HCT116 (cell line): ENCODE results near the gene XYLT1. TPM values are rescaled to one million over a fixed set of nuclear protein-coding genes. Genes with fewer than 3 reads are reported as not detected.

ENCODE experiments used
- ATAC-seq: fragments of 200-7000 bp; cut with Tn5 transposase; 2 replicates; pipeline ENCODE4 v1.9.1; 2020; ENCODE audit warnings: mild to moderate bottlenecking, moderate library complexity
- BruUV-seq: library from RNA; stranded (reverse); fragments of 400-500 nt; replicated peaks from 2 replicates; lab custom pipeline; 2021; lab: Mats Ljungman, UMichigan
- CTCF ChIA-PET: fragments of 300-600 bp; sonication (Branson Sonifier 250); formaldehyde crosslinking; loops from one replicate; lab custom pipeline; 2021; ENCODE audit warnings: antibody characterized with exemption; lab: Charles Lee
- POLR2A ChIA-PET: fragments of 300-600, 350-600 bp; sonication (Branson Sonifier 250); formaldehyde crosslinking; loops from one replicate; lab custom pipeline; 2021; ENCODE audit warnings: antibody characterized with exemption; lab: Charles Lee
- RAD21 ChIA-PET, 2 experiments: fragments of 300-600 bp; sonication (Branson Sonifier 250); formaldehyde crosslinking; loops; one replicate each; lab custom pipeline; 2023; ENCODE audit warnings: low total read pairs in 2 of 2; ENCODE audit not compliant: uncharacterized antibody in 2 of 2, unreplicated experiment in 2 of 2, low non-redundant PET in 1 of 2; lab: Charles Lee
- DNase-seq: peaks from one replicate; pipeline ENCODE4 v3.0.0-alpha.2; 2010; ENCODE audit warnings: low read depth, low spot score
- H2AFZ ChIP-seq: fragments of 200-600 bp; shearing (Covaris generic), sonication (generic); 2 replicates; pipeline ENCODE4 v1.6.1; 2017; ENCODE audit warnings: low read depth, mixed run types, mixed read lengths, antibody characterized with exemption, low read length; ENCODE audit not compliant: poor library complexity, severe bottlenecking
- H3K27ac ChIP-seq: 2 replicates; pipeline ENCODE4 v1.5.1; 2012; ENCODE audit warnings: low read depth, low read length
- H3K27me3 ChIP-seq: fragments of 200-600 bp; sonication (generic); 2 replicates; pipeline ENCODE4 v1.6.1; 2016; ENCODE audit warnings: mixed run types, low read length, mixed read lengths; ENCODE audit not compliant: insufficient read depth
- H3K36me3 ChIP-seq, 2 experiments: fragments of 200-500 bp in 1 of 2; fragments of 200-600 bp in 1 of 2; sonication (Bioruptor generic) in 1 of 2; sonication (generic) in 1 of 2; 2 replicates each; pipeline versions ENCODE4 v1.5.1 to v1.6.1; 2014 to 2016; ENCODE audit warnings: low read length in 2 of 2, inconsistent platforms in 1 of 2, mixed read lengths in 1 of 2, mixed run types in 1 of 2; ENCODE audit not compliant: insufficient read depth in 2 of 2, control insufficient read depth in 1 of 2
- H3K4me1 ChIP-seq, 2 experiments: fragments of 200-600 bp in 1 of 2; sonication (generic) in 1 of 2; 2 replicates each; pipeline versions ENCODE4 v1.5.1 to v1.6.1; 2012 to 2017; ENCODE audit warnings: low read length in 2 of 2, inconsistent platforms in 1 of 2, mild to moderate bottlenecking in 1 of 2, mixed read lengths in 1 of 2, mixed run types in 1 of 2, moderate library complexity in 1 of 2; ENCODE audit not compliant: insufficient read depth in 2 of 2, control insufficient read depth in 1 of 2
- H3K4me2 ChIP-seq: fragments of 200-600 bp; sonication (generic); 2 replicates; pipeline ENCODE4 v1.6.1; 2017; ENCODE audit warnings: mixed run types, low read length, mixed read lengths
- H3K4me3 ChIP-seq, 2 experiments: fragments of 200-600 bp in 1 of 2; sonication (generic) in 1 of 2; replicated peaks in 1 of 2; 2 replicates each; pipeline ENCODE4 v1.5.1; 2011 to 2016; ENCODE audit warnings: low read length in 2 of 2, control low read depth in 1 of 2, low read depth in 1 of 2, mild to moderate bottlenecking in 1 of 2, mixed read lengths in 1 of 2, mixed run types in 1 of 2
- H3K79me2 ChIP-seq: fragments of 200-600 bp; sonication (generic); 2 replicates; pipeline ENCODE4 v1.6.1; 2017; ENCODE audit warnings: mild to moderate bottlenecking, mixed run types, low read length, moderate library complexity, mixed read lengths; ENCODE audit not compliant: insufficient read depth
- H3K9ac ChIP-seq: fragments of 200-600 bp; sonication (generic); 2 replicates; pipeline ENCODE4 v1.6.1; 2016; ENCODE audit warnings: low read length, mixed read lengths
- H3K9me2 ChIP-seq: fragments of 200-600 bp; sonication (generic), shearing (Covaris generic); 2 replicates; pipeline ENCODE4 v1.6.1; 2017; ENCODE audit warnings: mixed run types, mild to moderate bottlenecking, moderate library complexity; ENCODE audit not compliant: insufficient read depth
- H3K9me3 ChIP-seq, 2 experiments: fragments of 200-500 bp in 1 of 2; fragments of 200-600 bp in 1 of 2; sonication (Bioruptor generic) in 1 of 2; sonication (generic) in 1 of 2; 2 replicates each; pipeline ENCODE4 v1.6.1; 2014 to 2017; ENCODE audit warnings: low read length in 2 of 2, mixed read lengths in 2 of 2, inconsistent platforms in 1 of 2, low read depth in 1 of 2, mild to moderate bottlenecking in 1 of 2, mixed run types in 1 of 2, moderate library complexity in 1 of 2; ENCODE audit not compliant: control insufficient read depth in 1 of 2, insufficient read depth in 1 of 2
- H4K20me1 ChIP-seq: fragments of 200-600 bp; sonication (generic), shearing (Covaris generic); 2 replicates; pipeline ENCODE4 v1.6.1; 2017; ENCODE audit warnings: mixed run types, mild to moderate bottlenecking, moderate library complexity; ENCODE audit not compliant: insufficient read depth
- ATF3 ChIP-seq: IDR thresholded peaks from 2 replicates; pipeline ENCODE4 v1.6.1; 2012
- CBX3 ChIP-seq: IDR thresholded peaks from 2 replicates; pipeline ENCODE4 v1.6.1; 2012; ENCODE audit warnings: low read depth
- CEBPB ChIP-seq: IDR thresholded peaks from 2 replicates; pipeline ENCODE4 v1.6.1; 2012; ENCODE audit warnings: low read depth
- CTCF ChIP-seq, 3 experiments: fragments of 200-600 bp in 1 of 3; sonication (generic) in 1 of 3; IDR thresholded peaks in 2 of 3; conservative IDR thresholded peaks in 1 of 3; 2 replicates each; pipeline ENCODE4 v1.5.1; 2012 to 2017; ENCODE audit warnings: low read depth in 2 of 3, low read length in 2 of 3, antibody characterized with exemption in 1 of 3, borderline replicate concordance in 1 of 3, control low read depth in 1 of 3, mild to moderate bottlenecking in 1 of 3, mixed read lengths in 1 of 3, mixed run types in 1 of 3, moderate library complexity in 1 of 3; ENCODE audit not compliant: insufficient read depth in 1 of 3
- EGR1 ChIP-seq: IDR thresholded peaks from 2 replicates; pipeline ENCODE4 v1.6.1; 2012; ENCODE audit warnings: low read depth
- ELF1 ChIP-seq: IDR thresholded peaks from 2 replicates; pipeline ENCODE4 v1.6.1; 2012; ENCODE audit warnings: low read depth, borderline replicate concordance
- EZH2phosphoT487 ChIP-seq: fragments of 200-600 bp; IDR thresholded peaks from 2 replicates; pipeline ENCODE4 v1.6.1; 2018; ENCODE audit warnings: antibody characterized with exemption, borderline replicate concordance
- FOSL1 ChIP-seq: IDR thresholded peaks from 2 replicates; pipeline ENCODE4 v1.6.1; 2012; ENCODE audit warnings: low read depth
- JUND ChIP-seq: IDR thresholded peaks from 2 replicates; pipeline ENCODE4 v1.6.1; 2012
- MAX ChIP-seq: IDR thresholded peaks from 2 replicates; pipeline ENCODE4 v1.6.1; 2012
- POLR2AphosphoS5 ChIP-seq: IDR thresholded peaks from 2 replicates; pipeline ENCODE4 v1.6.1; 2011; ENCODE audit warnings: mild to moderate bottlenecking, low read depth, low read length, moderate library complexity
- SIN3A ChIP-seq: IDR thresholded peaks from 2 replicates; pipeline ENCODE4 v1.6.1; 2012; ENCODE audit warnings: low read depth
- SP1 ChIP-seq: IDR thresholded peaks from 2 replicates; pipeline ENCODE4 v1.6.1; 2012; ENCODE audit warnings: low read depth
- YY1 ChIP-seq: IDR thresholded peaks from 2 replicates; pipeline ENCODE4 v1.6.1; 2011; ENCODE audit warnings: low read length, low read depth, moderate library complexity, mild to moderate bottlenecking; ENCODE audit not compliant: insufficient replicate concordance; ENCODE audit errors: extremely low read depth
- ZFX ChIP-seq: fragments of 450-650 bp; IDR thresholded peaks from 2 replicates; pipeline ENCODE4 v1.6.1; 2017
- ZNF274 ChIP-seq: fragments of 200-500 bp; sonication (Bioruptor generic); IDR thresholded peaks from 2 replicates; pipeline ENCODE4 v1.6.1; 2014; ENCODE audit warnings: mild to moderate bottlenecking, low read depth, low read length, inconsistent platforms
- intact Hi-C: fragments of 100-400 bp; cut with micrococcal nuclease; formaldehyde crosslinking; loops from 2 replicates; pipeline ENCODE4 v1.10.0; 2022
- total RNA-seq: library from RNA; stranded (reverse); gene quantifications from one replicate; pipeline ENCODE4 v1.2.1, GENCODE V29; 2021; ENCODE audit not compliant: unreplicated experiment

The XYLT1 gene
- total RNA-seq, 1 experiment from 2014 or later, result 4.5 TPM

- ChIA-PET POLR2A (no interaction called here), CTCF (no interaction called here), RAD21 (no interaction called here)
- Histone ChIP-seq H3K9ac (no peak overlapping the region), H3K4me3 (no peak overlapping the region), H3K9me2 (no peaks in the 10 kb centered on the region), H3K27me3 (no peaks in the 10 kb centered on the region), H3K9me3 (no peaks in the 10 kb centered on the region), H3K4me2 (no peak overlapping the region), H3K36me3 (no peaks in the 10 kb centered on the region), H3K79me2 (no peaks in the 10 kb centered on the region), H3K27ac (no peak overlapping the region), H4K20me1 (no peaks in the 10 kb centered on the region), H3K4me1 (no peaks in the 10 kb centered on the region), H2AFZ (no peak overlapping the region)
- DNase-seq (no peak), ATAC-seq (no peak)
- intact Hi-C loops, result no loop called here
- TF ChIP-seq CTCF (IDR thresholded peaks at IDR 0.05 in 2 of 3, conservative IDR thresholded peaks at IDR 0.05 in 1 of 3; ENCODE audit: borderline replicate concordance in 1 of 3, insufficient read depth in 1 of 3, low read depth in 2 of 3, low read length in 2 of 3) (peak in 2 of 3 experiments; percentile 2 to 30; a peak in 1 of 6 replicates), ELF1 (no peak), POLR2AphosphoS5 (no peak), CBX3 (no peak), FOSL1 (no peak), EZH2phosphoT487 (no peak)
- no TSS peak for BruUV-seq
These were observed 38.7 kb downstream of the XYLT1 start for GRCh38 chr16:17431968-17432625.

- ChIA-PET CTCF (no interaction called here), RAD21 (no interaction called here), POLR2A (no interaction called here)
- Histone ChIP-seq H3K27ac (no peak overlapping the region), H4K20me1 (no peaks in the 10 kb centered on the region), H3K4me3 (no peak overlapping the region), H3K9me2 (no peaks in the 10 kb centered on the region), H3K4me2 (no peak overlapping the region), H3K27me3 (no peaks in the 10 kb centered on the region), H3K4me1 (no peaks in the 10 kb centered on the region), H3K9ac (no peak overlapping the region), H2AFZ (no peak overlapping the region), H3K36me3 (no peaks in the 10 kb centered on the region), H3K79me2 (no peaks in the 10 kb centered on the region), H3K9me3 (no peaks in the 10 kb centered on the region)
- no TSS peak for BruUV-seq
- intact Hi-C loops, result no loop called here
- ATAC-seq, result no peak
- TF ChIP-seq JUND (no peak), SIN3A (no peak), CTCF (IDR thresholded peaks at IDR 0.05 in 2 of 3, conservative IDR thresholded peaks at IDR 0.05 in 1 of 3; ENCODE audit: borderline replicate concordance in 1 of 3, insufficient read depth in 1 of 3, low read depth in 2 of 3, low read length in 2 of 3) (no peak), EZH2phosphoT487 (no peak), FOSL1 (no peak), EGR1 (no peak), ZFX (no peak), ELF1 (no peak), YY1 (no peak), ATF3 (no peak), CEBPB (no peak), ZNF274 (no peak), MAX (no peak), SP1 (no peak)
- no peak for DNase-seq
These were observed 39.7 kb downstream of the XYLT1 start for GRCh38 chr16:17431012-17431411.
